Measurements from ENCODE around the gene MTHFD2. TPM values are rescaled to one million over a fixed set of nuclear protein-coding genes. Genes with fewer than 3 reads are reported as not detected.

The MTHFD2 gene
- total RNA-seq, 3 donors from 2014 or later, result 41.6 to 100 (median 56.7) TPM

DNA sequence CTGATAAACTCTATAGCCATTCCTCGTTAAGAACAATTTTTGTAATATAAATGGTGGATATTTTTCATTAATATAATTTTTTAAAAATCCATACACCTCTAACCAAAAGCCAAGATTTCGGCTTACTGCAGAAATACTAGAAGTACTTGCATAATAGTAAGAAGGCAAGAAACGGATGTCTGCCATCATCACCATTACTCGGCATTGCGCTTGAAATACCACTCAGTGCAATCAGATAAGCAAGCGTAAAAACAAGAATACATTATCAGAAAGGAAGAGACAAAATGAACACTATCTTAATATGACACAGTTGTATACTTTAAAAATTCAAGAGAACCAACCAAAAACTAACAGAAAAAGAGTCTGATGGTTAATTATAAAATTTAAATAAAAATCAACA is 35.5 kb upstream of the MTHFD2 start:
- H3K4me1 ChIP-seq, result no peaks in the 10 kb centered on the region
- DNase-seq (ENCODE audit: low spot score in 2 of 2), result no peak
- H3K36me3 ChIP-seq, result peaks cover 4% of the 10 kb centered on the region
- H3K27ac ChIP-seq, result no peak overlapping the region
- no peak for TF ChIP-seq POLR2AphosphoS5 (IDR thresholded peaks at IDR 0.05)
- no peak for TF ChIP-seq CTCF (IDR thresholded peaks at IDR 0.05)
- TF ChIP-seq POLR2A (IDR thresholded peaks at IDR 0.05), result no peak
- H3K9me3 ChIP-seq, result no peaks in the 10 kb centered on the region
- no peaks in the 10 kb centered on the region for H3K27me3 ChIP-seq
- intact Hi-C loops (cut with DNase I; ENCODE audit: low total_unique reads), result no loop called here
- no peak overlapping the region for H3K4me3 ChIP-seq

DNA sequence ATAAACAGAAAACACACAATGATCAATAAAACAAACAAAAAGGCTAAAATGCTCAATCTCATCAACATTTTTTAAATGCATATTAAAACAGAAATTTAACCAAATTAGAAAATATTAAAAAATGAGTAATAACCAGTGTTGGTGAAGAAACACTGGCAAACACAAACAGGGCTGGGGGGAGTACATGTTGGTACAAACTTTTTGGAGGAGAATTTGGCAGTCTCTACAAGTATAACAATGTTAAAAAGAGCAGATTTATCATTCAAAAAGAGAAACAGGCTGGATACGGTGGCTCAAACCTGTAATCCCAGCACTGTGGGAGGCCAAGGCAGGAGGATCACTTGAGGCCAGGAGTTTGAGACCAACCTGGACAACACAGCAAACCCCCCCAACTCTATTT is 33.7 kb upstream of the MTHFD2 start:
- no peaks in the 10 kb centered on the region for H3K27me3 ChIP-seq
- H3K9me3 ChIP-seq, result no peaks in the 10 kb centered on the region
- DNase-seq (ENCODE audit: low spot score in 2 of 2), result no peak
- no peak overlapping the region for H3K27ac ChIP-seq
- no peaks in the 10 kb centered on the region for H3K4me1 ChIP-seq
- intact Hi-C loops (cut with DNase I; ENCODE audit: low total_unique reads), result no loop called here
- peaks cover 6% of the 10 kb centered on the region for H3K36me3 ChIP-seq
- no peak for TF ChIP-seq CTCF (IDR thresholded peaks at IDR 0.05)
- TF ChIP-seq POLR2AphosphoS5 (IDR thresholded peaks at IDR 0.05), result no peak
- no peak for TF ChIP-seq POLR2A (IDR thresholded peaks at IDR 0.05)
- H3K4me3 ChIP-seq, result no peak overlapping the region

GRCh38 chr2:74168739-74169138 is 29.7 kb upstream of the MTHFD2 start:
- intact Hi-C loops (cut with DNase I; ENCODE audit: low total_unique reads), result no loop called here
- Histone ChIP-seq H3K36me3 (peaks cover 6% of the 10 kb centered on the region), H3K4me3 (no peak overlapping the region), H3K27me3 (no peaks in the 10 kb centered on the region), H3K27ac (no peak overlapping the region), H3K4me1 (no peaks in the 10 kb centered on the region), H3K9me3 (no peaks in the 10 kb centered on the region)
- TF ChIP-seq CTCF (IDR thresholded peaks at IDR 0.05) (no peak), POLR2A (IDR thresholded peaks at IDR 0.05) (no peak), POLR2AphosphoS5 (IDR thresholded peaks at IDR 0.05) (no peak)
- no peak for DNase-seq (ENCODE audit: low spot score in 2 of 2)

DNA sequence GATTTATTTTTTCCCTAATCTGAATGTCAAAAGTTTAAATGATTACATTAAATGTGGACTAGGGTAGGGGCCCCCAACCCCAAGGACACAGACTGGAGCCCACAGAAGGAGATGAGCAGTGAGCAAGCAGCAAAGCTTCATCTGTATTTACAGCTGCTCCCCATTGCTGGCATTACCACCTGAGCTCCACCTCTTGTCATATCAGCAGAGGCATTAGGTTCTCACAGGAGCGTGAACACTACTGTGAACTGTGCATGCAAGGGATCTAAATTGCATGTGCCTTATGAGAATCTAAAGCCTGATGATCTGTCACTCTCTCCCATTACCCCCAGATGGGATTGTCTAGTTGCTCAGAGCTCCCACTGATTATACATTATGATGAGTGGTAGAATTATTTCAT is 23.5 kb upstream of the MTHFD2 start:
- Histone ChIP-seq H3K27me3 (no peaks in the 10 kb centered on the region), H3K4me3 (no peak overlapping the region), H3K9me3 (no peaks in the 10 kb centered on the region), H3K4me1 (peaks cover 0 to 9% of the 10 kb centered on the region in 2 donors), H3K27ac (no peak overlapping the region), H3K36me3 (no peaks in the 10 kb centered on the region)
- no peak for TF ChIP-seq POLR2A (IDR thresholded peaks at IDR 0.05)
- no peak for TF ChIP-seq CTCF (IDR thresholded peaks at IDR 0.05)
- no peak for TF ChIP-seq POLR2AphosphoS5 (IDR thresholded peaks at IDR 0.05)
- DNase-seq (ENCODE audit: low spot score in 2 of 2), result no peak
- intact Hi-C loops (cut with DNase I; ENCODE audit: low total_unique reads), result no loop called here

GRCh38 chr2:74177696-74178095 is 20.7 kb upstream of the MTHFD2 start:
- peak overlapping the region; percentile 74 to 95 (median 93) for H3K4me3 ChIP-seq
- peaks cover 0 to 9% of the 10 kb centered on the region in 2 donors for H3K4me1 ChIP-seq
- no peaks in the 10 kb centered on the region for H3K9me3 ChIP-seq
- no peaks in the 10 kb centered on the region for H3K36me3 ChIP-seq
- intact Hi-C loops (cut with DNase I; ENCODE audit: low total_unique reads), result no loop called here
- H3K27me3 ChIP-seq, result no peaks in the 10 kb centered on the region
- no peak for TF ChIP-seq CTCF (IDR thresholded peaks at IDR 0.05)
- no peak for TF ChIP-seq POLR2A (IDR thresholded peaks at IDR 0.05)
- no peak for TF ChIP-seq POLR2AphosphoS5 (IDR thresholded peaks at IDR 0.05)
- peak overlapping the region; percentile 90 to 93 for H3K27ac ChIP-seq
- DNase-seq (ENCODE audit: low spot score in 2 of 2), result no peak
